ENCODE data around the gene FASTK.
"Not testable (repeated sequence)": the region's sequence is repeated elsewhere in the genome, so short reads cannot be mapped to it uniquely, and the experiment has no call there.

The FASTK gene

DNA sequence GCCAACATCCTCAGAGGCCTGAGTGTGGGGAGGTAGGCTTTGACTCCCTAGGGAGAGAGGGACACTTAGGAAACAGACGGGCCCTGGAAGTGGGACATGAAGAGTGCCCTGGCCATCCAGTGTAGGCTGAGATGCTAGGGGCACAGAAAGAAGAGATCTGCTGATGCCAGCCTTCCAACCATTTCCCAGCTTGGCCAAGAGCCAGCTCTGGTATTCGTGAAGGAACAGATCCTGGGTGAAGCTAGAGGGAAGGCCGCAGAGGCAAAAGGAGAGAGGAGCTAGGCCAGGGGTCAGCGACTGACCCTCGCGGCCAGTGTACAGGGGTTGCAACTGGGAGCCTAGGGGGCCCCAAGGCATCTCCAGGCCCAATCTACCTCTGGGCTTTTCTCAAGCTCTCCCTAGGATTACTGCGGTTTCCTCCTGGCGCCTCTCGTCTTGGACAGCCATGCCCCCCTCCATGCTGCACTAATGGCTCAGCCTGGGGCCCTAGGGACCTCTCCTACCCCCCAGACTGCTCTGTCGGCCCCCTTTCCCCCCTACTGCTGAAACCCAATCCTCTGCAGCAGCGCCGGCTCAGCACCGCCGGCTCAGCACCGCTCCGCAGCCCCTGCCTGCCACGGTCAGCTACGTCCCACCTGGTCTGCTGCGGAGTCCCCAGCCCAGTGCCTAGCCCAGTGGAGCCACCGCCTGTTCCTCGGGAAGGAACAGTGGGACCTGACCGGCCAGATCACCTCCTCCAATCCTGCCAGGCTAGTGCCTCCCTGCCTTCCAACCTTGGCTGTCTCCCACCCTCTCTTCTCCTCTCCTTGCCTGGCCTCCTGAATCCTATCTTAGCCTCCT is 32.4 kb downstream of the FASTK start, which contains the start of gene ASIC3:
Gene ASIC3, plus strand, starts transcription at position 556 of the 840 bp plus-strand sequence. CDS start 355 bp downstream, outside the sequence.
- no peak for DNase-seq (ENCODE audit: low read depth)

DNA sequence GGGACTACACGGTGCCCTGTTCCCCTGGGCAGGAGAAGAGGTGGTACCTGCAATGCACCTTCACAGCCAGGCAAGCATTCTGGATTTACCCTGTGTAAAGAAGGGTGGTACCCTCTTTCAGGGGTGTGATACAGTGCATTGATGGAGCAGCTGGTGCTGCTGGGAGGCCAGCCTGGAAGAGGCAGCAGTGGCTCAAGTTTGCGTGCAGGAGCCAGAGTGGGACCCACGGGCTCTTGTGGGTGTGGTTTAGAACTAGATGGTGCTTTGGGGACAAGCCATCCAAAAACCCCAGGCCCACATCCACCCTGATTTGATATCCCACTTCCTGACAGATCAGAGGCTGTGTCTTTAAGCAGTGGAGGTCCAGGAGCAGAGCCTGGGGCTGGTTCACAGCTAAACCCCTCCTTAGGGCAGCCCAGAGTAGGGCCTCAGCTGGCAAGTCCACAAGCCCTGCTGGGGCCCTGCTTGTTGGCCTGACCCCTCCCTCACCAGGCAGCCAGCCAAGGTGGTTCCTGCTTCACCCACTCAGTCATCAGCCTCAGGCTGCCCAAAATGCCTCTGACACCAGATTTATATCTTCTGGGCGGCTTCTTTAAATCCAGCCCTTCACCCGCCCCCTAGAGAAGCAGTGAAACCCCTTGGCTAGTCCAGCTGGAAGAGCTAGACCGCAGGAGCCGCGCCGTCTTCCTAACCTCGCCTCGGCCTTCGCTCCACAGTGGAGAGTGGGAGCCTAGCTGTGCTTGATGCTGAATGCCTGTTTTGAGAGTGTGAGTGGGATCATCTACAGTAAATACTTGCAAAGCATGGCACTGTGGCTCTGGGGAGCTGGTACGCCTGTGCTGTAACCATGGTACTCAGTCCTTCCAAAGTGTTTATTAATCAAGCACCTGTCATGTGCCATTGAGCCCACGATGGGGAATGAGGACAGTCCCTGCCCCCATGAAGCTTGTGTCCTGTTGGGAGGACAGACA is 33.7 kb downstream of the FASTK start:
- DNase-seq (ENCODE audit: low read depth) = no peak

DNA sequence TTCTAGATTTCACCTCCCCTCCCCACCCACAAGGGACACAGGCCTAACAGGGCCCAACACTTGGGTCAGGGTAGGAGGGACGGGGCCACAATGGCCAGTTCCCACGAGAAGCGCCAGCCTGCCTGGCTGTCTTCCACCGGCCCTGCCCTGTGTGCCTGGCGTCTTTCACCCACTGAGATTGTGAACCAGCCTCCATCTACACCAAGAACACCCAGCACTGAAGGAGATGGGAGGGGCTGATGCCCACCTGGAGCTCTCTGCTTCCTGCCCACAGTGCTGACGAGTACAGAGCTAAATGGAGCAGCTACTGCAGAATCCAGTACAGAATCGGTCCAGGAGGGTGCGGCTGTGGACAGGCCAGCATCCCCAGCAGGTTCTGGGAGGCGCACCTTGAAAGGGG is 34.6 kb downstream of the FASTK start:
- DNase-seq (ENCODE audit: low read depth) = no peak

DNA sequence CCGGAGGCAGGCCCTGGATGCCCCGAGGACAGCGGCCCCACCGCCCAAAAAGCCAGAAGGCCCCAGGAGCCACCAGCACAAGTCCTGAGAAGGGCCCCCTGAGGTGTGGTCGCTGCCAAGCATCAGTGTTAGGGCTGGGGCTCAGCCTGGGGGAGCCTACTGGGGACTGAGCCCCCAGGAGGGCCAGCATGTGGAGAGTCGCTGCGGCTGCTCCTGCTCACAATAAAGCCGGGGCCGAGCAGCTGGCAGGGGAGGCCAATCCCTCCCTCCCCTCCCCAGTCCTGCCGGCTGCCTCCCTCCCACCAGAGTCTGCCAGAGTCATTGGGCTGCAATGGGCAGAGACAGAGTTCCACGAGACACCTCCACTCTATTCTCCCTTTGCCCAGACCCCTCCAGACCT is 35.3 kb downstream of the FASTK start:
- no peak for DNase-seq (ENCODE audit: low read depth)

DNA sequence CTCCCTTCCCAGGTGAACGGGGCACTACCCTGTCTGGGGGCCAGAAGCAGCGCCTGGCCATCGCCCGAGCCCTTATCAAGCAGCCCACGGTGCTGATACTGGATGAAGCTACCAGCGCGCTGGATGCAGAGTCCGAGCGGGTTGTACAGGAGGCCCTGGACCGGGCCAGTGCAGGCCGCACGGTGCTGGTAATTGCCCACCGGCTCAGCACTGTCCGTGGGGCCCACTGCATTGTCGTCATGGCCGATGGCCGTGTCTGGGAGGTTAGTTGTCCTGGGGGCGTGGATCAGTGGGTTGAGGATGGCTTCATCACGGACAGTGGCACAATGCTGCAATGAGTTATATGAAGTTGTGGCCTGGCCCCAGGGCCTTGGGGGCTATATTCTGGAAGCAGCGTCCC is 36.6 kb downstream of the FASTK start:
- DNase-seq (ENCODE audit: low read depth) = no peak

DNA sequence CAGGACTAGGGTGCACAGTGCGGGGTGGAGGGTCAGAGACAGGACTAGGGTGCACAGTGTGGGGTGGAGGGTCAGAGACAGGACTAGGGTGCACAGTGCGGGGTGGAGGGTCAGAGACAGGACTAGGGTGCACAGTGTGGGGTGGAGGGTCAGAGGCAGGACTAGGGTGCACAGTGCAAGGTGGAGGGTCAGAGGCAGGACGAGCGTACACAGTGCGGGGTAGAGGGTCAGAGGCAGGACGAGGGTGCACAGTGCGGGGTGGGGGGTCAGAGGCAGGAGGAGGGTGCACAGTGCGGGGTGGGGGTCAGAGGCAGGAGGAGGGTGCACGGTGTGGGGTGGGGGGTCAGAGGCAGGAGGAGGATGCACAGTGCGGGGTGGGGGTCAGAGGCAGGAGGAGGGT is 37.2 kb downstream of the FASTK start:
- DNase-seq (ENCODE audit: low read depth) = not testable (repeated sequence)

DNA sequence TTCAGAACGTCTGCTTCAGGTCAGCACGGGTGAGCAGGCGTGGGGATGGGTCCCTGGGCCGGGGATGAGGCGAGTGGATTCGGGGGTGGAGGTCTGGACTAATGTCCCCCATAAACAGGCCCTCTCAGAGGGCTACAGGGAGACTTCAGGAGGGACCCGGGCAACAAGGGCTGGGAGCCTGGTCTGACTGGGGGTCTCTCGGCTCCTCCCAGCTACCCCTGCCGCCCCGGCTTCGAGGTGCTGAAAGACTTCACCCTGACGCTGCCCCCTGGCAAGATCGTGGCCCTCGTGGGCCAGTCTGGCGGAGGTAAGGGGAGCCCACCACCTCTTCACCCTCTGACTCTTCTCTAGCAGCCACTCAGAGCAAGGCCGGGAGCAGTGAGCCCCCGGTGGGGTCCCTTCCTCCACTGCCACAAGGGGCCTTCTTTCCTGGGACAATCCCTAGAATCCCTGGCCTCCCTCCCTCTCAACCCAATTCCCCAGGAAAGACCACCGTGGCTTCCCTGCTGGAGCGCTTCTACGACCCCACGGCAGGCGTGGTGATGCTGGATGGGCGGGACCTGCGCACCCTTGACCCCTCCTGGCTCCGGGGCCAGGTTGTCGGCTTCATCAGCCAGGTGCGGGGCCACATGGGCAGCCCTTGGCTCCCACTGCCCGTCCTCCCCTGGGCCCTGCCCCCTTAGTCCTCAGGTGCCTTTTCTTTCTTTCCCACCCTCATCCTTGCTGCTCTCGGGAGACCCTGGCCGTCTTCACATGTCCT is 39.8 kb downstream of the FASTK start:
- DNase-seq (ENCODE audit: low read depth) = no peak

DNA sequence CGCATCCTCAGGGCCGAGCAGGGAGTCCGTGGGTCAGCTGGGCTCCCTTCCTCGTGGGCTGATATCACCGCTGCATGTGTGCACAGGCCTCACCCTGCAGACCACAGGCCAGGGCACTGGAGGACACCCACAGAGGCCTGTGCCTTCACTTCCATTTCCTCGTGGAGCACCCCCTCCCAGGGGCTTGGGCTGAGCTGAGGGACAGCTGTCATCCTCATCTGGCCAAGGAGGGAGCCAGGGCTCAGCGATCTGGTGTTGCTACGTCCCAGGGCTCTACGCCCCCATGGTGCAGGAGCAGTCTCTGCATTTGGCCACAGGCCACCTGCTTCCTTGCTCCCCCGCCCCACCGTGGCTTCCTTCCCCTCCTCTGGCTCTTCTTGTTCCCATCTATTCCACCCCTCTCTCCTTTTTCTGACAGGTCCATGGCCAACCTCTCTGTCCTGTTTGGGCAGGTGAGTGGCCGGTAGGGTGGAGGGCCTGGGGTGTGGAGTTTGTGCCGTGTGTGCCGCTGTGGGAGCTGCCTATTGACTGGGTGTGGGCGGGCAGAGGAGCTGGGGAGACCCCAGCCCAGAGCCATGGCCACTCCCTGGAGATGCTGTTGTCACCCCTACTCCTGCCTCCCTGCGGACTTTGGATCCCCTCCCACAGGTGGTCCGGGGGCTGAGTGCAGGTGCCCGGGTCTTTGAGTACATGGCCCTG is 40.6 kb downstream of the FASTK start:
- no peak for DNase-seq (ENCODE audit: low read depth)

DNA sequence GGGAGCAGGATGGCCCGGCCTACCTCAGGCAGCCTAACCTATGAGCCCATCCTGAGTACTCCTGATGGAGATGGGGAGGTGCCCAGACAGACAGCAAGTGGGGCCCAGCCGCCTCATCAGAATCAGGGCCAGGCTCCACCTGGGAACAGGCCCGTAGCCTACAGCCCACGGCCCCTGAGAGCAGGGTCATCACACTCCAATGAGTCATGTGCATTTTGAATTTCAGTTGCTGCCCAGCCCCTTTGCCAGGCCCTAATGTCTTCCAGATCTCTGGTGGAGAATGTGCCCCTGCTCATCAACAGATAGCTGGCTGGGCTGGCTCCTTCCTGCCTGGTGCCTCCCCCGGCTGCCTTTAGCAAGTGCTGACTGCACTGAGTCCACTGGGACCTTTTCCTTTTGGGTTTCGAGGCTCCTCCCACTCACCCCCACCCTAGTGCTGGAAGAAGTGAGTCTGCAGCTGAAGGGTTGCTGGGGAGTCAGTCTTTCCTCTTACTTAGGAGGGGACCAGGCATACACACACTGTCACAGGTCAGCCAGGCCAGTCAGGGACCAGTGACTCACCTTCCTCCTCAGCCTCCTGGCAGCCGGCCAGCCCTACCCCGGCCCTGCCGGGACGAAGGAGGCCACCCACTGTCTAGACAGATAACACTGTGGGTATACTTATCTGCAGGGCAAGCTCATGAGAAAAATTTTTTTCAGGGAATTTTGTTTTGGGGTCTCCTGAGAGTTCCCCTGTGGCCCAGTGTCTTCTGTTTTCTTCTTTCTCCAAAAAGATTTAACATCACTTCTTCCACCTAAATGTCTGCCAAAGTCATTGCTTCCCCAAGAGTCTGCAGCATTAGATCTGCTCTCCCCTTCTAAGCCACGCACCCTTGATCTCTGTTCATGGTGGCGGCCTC is 41.4 kb downstream of the FASTK start:
- peak; percentile 92 for DNase-seq (ENCODE audit: low read depth)

DNA sequence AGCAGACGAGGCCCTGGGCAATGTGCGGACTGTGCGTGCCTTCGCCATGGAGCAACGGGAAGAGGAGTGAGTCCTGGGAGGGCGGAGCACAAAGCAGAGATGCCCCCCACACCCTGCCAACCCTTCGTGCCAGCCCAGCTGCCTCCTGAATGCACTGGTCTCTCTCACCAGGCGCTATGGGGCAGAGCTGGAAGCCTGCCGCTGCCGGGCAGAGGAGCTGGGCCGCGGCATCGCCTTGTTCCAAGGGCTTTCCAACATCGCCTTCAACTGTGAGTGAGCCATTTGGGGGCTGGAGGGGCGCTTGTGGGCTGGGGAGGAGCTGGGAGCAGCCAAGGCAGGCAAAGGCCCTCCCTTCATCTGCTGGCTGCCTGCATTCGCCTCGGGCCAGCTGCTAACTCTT is 44.7 kb downstream of the FASTK start:
- no peak for DNase-seq (ENCODE audit: low read depth)

DNA sequence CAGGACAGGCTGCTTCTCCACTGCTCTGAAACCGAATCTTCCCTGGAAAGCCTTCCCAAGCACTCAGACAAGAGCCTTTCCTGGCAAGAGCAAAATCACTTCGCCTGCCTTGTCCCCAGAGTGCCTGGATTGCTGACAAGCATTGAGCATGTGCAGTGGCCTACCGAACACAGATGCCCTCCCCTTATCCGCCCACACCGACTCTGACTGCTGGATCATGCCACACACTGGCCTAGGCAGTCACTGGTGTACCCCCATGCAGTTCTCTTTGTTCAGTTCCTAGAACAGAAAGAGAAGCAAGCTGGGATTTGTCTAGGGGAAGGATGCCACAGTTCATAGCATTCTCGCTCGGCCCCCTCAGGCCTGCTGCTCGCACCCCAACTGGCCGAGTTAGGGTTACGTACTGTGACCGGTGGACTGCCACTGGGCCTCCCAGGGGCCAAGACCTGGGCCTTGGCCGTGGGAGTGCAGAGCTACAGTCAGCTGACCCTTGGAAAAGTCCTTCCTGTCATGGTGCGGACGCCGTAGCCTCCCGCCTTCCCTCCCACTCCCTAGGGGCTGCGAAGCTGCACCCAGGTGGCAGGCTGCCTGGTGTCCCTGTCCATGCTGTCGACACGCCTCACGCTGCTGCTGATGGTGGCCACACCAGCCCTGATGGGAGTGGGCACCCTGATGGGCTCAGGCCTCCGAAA is 45.4 kb downstream of the FASTK start:
- no peak for DNase-seq (ENCODE audit: low read depth)

DNA sequence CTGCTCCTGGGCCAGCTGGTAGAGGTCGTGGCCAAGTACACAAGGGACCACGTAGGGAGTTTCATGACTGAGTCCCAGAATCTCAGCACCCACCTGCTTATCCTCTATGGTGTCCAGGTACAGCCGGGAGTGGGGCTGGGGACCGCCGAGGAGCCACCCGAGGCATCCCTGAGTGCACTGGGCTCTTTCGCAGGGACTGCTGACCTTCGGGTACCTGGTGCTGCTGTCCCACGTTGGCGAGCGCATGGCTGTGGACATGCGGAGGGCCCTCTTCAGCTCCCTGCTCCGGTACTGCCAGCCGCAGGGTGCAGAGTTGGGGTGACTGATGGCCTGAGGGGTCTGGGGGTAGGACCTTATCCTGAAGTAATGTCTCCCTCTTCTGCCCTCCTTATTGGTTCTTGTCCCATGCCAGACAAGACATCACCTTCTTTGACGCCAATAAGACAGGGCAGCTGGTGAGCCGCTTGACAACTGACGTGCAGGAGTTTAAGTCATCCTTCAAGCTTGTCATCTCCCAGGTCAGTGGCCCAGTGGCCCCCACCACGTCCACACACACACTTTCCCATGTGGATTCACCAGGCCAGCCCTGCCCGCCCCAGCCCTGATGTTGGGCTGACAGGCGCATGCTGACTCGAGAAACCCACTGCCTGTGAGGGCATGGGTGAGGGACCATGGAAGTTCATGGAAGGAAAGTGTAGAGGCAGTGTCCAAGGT is 46.1 kb downstream of the FASTK start:
- no peak for DNase-seq (ENCODE audit: low read depth)

DNA sequence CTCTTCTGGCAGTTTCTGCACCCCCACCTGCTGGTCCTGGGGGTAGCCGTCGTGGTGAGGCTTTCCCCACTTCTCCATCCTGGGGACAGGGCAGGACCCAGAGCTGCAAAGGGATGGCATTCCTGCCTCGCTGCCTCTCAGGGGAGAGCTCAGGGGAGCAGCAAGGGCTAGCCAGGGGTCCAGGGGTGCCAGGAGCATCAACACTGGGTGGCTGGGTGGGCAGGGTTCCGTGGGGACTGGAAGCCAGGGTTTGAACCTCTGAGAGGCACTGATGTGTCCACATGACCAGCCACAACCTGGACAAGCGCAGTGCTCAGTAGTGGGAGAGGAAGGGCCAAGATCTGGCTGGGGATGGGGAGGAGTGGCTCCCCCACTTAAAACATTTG is 46.8 kb downstream of the FASTK start:
- no peak for DNase-seq (ENCODE audit: low read depth)

DNA sequence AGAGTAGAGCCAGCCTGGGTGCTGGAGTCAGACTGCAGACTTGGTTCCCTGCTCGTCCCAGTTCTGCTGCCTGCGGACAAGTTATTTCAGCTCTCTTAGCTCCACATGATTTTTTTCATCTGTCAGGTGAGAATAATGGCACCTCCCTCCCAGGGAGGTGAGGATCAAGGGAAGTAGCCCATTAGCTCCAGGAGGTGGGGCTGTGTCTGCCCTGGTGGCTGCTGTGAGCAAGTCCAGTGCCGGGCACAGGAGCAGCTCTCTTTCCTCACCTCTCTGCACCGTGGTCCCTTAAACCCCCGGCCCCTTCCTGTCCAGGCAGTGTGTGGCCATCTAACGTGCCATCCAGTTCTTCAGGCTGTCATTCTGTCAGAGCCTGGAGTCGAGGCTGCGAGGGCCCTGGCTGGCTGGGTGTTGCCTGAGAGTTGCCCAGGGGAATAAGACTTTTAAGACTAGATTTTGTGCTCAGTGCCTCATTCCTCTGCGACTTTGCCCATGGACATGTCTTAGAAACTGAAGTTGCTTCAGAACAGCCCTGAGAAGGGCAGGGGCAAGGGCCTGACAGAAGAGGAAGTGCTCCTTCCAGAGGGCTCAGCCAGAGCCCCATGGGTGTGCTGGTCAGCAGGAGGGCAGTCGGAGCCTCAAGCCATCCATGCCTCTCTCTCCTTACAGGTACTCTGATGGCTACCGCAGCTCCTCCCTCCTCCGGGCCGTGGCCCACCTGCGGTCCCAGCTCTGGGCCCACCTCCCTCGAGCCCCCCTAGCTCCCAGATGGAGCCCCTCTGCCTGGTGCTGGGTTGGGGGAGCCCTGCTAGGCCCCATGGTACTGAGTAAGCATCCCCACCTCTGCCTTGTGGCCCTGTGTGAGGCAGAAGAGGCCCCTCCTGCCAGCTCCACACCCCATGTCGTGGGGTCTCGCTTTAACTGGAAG is 47.4 kb downstream of the FASTK start:
- DNase-seq (ENCODE audit: low read depth) = no peak

DNA sequence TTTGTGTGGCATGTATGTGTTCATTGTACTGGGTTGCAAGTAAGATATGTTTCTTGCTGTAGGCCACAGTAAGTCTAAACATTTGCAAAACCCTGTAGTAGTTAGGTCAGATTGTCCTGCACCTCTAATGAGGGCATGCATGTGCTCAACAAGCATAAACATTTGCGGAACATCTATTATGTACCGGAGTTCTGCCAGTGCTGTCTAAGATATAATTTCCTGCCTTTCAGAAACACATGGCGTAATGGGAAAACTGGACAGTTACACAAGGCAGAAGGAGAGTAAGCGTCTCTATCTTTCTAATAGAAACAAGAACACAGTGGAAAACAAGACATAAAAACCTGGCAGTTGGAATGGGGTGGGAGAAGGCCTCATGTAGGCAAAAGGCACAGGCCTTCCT is 49.6 kb downstream of the FASTK start:
- no peak for DNase-seq (ENCODE audit: low read depth)

DNA sequence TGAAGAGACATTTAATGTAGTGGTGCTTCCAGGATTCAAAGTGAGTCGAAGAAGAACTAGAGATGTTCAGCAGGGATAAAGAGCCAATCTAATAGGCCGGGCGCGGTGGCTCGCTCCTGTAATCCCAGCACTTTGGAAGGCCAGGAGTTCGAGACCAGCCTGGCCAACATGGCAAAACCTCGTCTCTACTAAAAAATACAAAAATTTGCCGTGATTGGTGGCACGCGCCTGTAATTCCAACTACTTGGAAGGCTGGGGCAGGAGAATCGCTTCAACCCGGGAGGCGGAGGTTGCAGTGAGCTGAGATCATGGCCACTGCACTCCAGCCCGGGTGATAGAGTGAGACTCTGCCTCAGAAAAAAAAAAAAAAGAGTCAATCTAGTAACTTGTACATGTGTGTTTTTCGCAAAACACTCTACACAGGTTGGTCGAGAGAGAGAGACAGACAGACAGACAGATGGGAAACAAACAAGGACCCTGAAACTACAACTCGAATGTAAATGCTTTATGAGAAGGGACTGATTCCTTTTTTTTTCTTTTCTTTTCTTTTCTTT is 51.6 kb downstream of the FASTK start:
- no peak for DNase-seq (ENCODE audit: low read depth)

DNA sequence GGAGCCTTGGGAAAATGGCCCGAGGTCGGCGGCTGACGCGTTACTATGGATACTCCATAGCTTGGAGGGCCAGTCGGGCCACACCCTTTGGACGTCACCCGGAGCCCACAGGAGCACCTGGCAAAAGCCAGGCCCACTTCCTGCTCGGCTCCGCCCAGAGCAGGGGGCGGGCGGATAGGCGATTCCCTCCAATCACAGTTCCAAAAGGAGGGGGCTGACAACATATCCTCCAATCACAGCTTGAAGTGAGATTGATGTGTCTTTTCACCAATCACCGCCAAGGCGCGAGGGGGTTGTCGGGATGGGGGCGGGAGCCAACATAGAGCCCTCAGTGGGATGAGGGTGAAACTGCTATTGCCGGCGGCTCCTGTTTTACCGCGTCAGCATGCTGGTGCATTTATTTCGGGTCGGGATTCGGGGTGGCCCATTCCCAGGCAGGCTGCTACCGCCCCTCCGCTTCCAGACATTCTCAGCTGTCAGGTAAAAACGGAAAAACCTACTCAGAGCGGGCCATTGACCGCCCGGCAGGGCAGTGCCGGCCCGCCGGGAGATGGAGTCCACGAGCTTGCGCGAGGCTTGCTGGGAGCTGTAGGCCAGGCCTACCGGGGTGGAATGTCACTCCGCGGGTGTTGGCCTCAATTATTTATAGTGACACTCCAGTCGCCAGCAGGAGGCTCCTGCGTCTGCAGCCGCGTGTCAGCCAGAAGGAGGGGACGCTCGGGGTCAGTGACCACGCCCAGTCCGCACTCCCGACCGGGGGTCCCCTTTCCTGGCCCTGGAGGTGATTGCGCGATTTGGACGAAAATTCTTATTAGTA is 52.3 kb downstream of the FASTK start, which contains the start of gene ABCB8:
Gene ABCB8, plus strand, starts transcription at position 320 of the 817 bp plus-strand sequence. Its CDS starts 66 bp downstream, at position 386.
- DNase-seq (ENCODE audit: low read depth) = peak; percentile 95
